Liver (tissue), 9 donors: Measurements from ENCODE around the gene CLDN6. TPM values are rescaled to one million over a fixed set of nuclear protein-coding genes. Genes with fewer than 3 reads are reported as not detected.

Source experiments
- DNase-seq: peaks from one replicate; pipeline ENCODE4 v3.0.0-alpha.2; 2017; ENCODE audit warnings: low spot score
- H3K27ac ChIP-seq, 2 donors: one replicate each; pipeline ENCODE4 v1.7.0; 2013; ENCODE audit warnings: inconsistent platforms in 2 of 2, low read length in 2 of 2, control low read depth in 1 of 2, low read depth in 1 of 2, mild to moderate bottlenecking in 1 of 2
- H3K27me3 ChIP-seq, 4 donors: one replicate each; pipeline versions ENCODE4 v1.6.1 to v1.7.0; 2013; ENCODE audit warnings: low read length in 3 of 4, inconsistent platforms in 1 of 4, mild to moderate bottlenecking in 1 of 4, moderate library complexity in 1 of 4; ENCODE audit not compliant: control insufficient read depth in 4 of 4, insufficient read depth in 4 of 4
- H3K36me3 ChIP-seq, 4 donors: one replicate each; pipeline versions ENCODE4 v1.6.1 to v1.7.0; 2013; ENCODE audit warnings: low read length in 3 of 4, mild to moderate bottlenecking in 3 of 4, low read depth in 1 of 4, moderate library complexity in 1 of 4; ENCODE audit not compliant: control insufficient read depth in 4 of 4, insufficient read depth in 3 of 4
- H3K4me1 ChIP-seq, 4 donors: one replicate each; pipeline versions ENCODE4 v1.6.1 to v1.7.0; 2013; ENCODE audit warnings: low read length in 3 of 4, mild to moderate bottlenecking in 3 of 4, moderate library complexity in 1 of 4; ENCODE audit not compliant: control insufficient read depth in 4 of 4, insufficient read depth in 4 of 4
- H3K4me3 ChIP-seq, 3 donors: one replicate each; pipeline versions ENCODE4 v1.6.1 to v1.7.0; 2013; ENCODE audit warnings: low read length in 3 of 3, control low read depth in 1 of 3, low read depth in 1 of 3, mild to moderate bottlenecking in 1 of 3
- H3K9ac ChIP-seq, 2 donors: one replicate each; pipeline ENCODE4 v1.7.0; 2013; ENCODE audit warnings: low read length in 2 of 2, mild to moderate bottlenecking in 2 of 2, moderate library complexity in 2 of 2, control low read depth in 1 of 2, low read depth in 1 of 2
- H3K9me3 ChIP-seq, 4 donors: one replicate each; pipeline versions ENCODE4 v1.6.1 to v1.7.0; 2013; ENCODE audit warnings: low read length in 3 of 4; ENCODE audit not compliant: control insufficient read depth in 4 of 4
- ATF3 ChIP-seq: IDR thresholded peaks from 2 replicates; pipeline ENCODE4 v1.6.1; 2016; ENCODE audit warnings: antibody characterized with exemption
- EGR1 ChIP-seq, 2 donors: IDR thresholded peaks; 2 replicates each; pipeline ENCODE4 v1.6.1; 2016 to 2018; ENCODE audit warnings: antibody characterized with exemption in 2 of 2, low read depth in 2 of 2
- FOXA1 ChIP-seq: IDR thresholded peaks from 2 replicates; pipeline ENCODE4 v1.6.1; 2016; ENCODE audit warnings: antibody characterized with exemption
- GABPA ChIP-seq, 2 donors: IDR thresholded peaks in 1 of 2; conservative IDR thresholded peaks in 1 of 2; 2 replicates each; pipeline ENCODE4 v1.6.1; 2016; ENCODE audit warnings: antibody characterized with exemption in 2 of 2, mild to moderate bottlenecking in 1 of 2, moderate library complexity in 1 of 2
- HNF4A ChIP-seq, 2 donors: conservative IDR thresholded peaks; 2 replicates each; pipeline ENCODE4 v1.6.1; 2016; ENCODE audit warnings: antibody characterized with exemption in 2 of 2, mild to moderate bottlenecking in 2 of 2
- HNF4G ChIP-seq: IDR thresholded peaks from 2 replicates; pipeline ENCODE4 v1.6.1; 2016; ENCODE audit warnings: antibody characterized with exemption
- JUND ChIP-seq, 2 donors: IDR thresholded peaks; 2 replicates each; pipeline ENCODE4 v1.6.1; 2016; ENCODE audit warnings: antibody characterized with exemption in 2 of 2
- NR2F2 ChIP-seq: IDR thresholded peaks from 2 replicates; pipeline ENCODE4 v1.6.1; 2016; ENCODE audit warnings: antibody characterized with exemption
- RAD21 ChIP-seq, 2 donors: IDR thresholded peaks; 2 replicates each; pipeline ENCODE4 v1.6.1; 2016; ENCODE audit warnings: antibody characterized with exemption in 2 of 2, mild to moderate bottlenecking in 2 of 2
- REST ChIP-seq: IDR thresholded peaks from 2 replicates; pipeline ENCODE4 v1.6.1; 2016; ENCODE audit warnings: antibody characterized with exemption, mild to moderate bottlenecking
- RXRA ChIP-seq, 2 donors: IDR thresholded peaks; 2 replicates each; pipeline ENCODE4 v1.6.1; 2017 to 2018; ENCODE audit warnings: antibody characterized with exemption in 2 of 2, mild to moderate bottlenecking in 1 of 2
- SP1 ChIP-seq: IDR thresholded peaks from 2 replicates; pipeline ENCODE4 v1.6.1; 2018; ENCODE audit warnings: antibody characterized with exemption, mild to moderate bottlenecking
- TAF1 ChIP-seq: conservative IDR thresholded peaks from 2 replicates; pipeline ENCODE4 v1.6.1; 2016; ENCODE audit warnings: antibody characterized with exemption, mild to moderate bottlenecking
- WGBS: extraction: QIAGEN DNeasy Blood & Tissue Kit; methylation state at CpG from one replicate; pipeline ENCODE4 v1.1.7; 2013; 5-methylcytosine and 5-hydroxymethylcytosine counted together
- polyA plus RNA-seq, 2 donors: library from polyadenylated mRNA; stranded (reverse) in 1 of 2; unstranded in 1 of 2; fragments of 200-250 nt in 1 of 2; fragments of >200 nt in 1 of 2; fragmentation: Nextera tagmentation in 1 of 2; extraction: Ambion mirVana in 1 of 2; gene quantifications; one replicate each; pipeline versions ENCODE4 v1.2.1 to v1.2.3, GENCODE V29; 2013 to 2015
- total RNA-seq, 2 donors: library from RNA; depleted of rRNA; stranded (reverse); fragments of >200 nt; gene quantifications; one replicate each; pipeline ENCODE4 v1.2.3, GENCODE V29; 2014
- TF ChIP-seq, protein P1 (sequence below): IDR thresholded peaks from 2 replicates; pipeline ENCODE4 v1.6.1; 2016; ENCODE audit warnings: antibody characterized with exemption
- TF ChIP-seq, protein P2 (sequence below): fragments of 150-350 bp; IDR thresholded peaks from 2 replicates; pipeline ENCODE4 v1.5.1; 2017; ENCODE audit warnings: improper control_type of control experiment, low read depth, low read length; ENCODE audit not compliant: missing input control
- donor health status: healthy.
- donor health status: healthy.
- donor health status: healthy.
- donor health status: healthy.
- donor health status: healthy.

CLDN6 gene, protein sequence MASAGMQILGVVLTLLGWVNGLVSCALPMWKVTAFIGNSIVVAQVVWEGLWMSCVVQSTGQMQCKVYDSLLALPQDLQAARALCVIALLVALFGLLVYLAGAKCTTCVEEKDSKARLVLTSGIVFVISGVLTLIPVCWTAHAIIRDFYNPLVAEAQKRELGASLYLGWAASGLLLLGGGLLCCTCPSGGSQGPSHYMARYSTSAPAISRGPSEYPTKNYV
- total RNA-seq (under 1 TPM in 1 of 2 donors, not detected in 1; 0.75 TPM), polyA plus RNA-seq (not detected)

- H3K27me3 ChIP-seq = no peaks in the 10 kb centered on the region
- H3K9ac ChIP-seq = no peak within 1 kb of the TSS
- H3K36me3 ChIP-seq = no peaks in the 10 kb centered on the region
- H3K4me1 ChIP-seq = peaks cover 17 to 35% (median 25%) of the 10 kb centered on the region in 4 donors
- DNase-seq = no peak
- H3K27ac ChIP-seq = no peak within 1 kb of the TSS
- no peaks in the 10 kb centered on the region for H3K9me3 ChIP-seq
- 21% methylated on average over 51 of the region's 52 CpGs for WGBS
- TF ChIP-seq RXRA (IDR thresholded peaks at IDR 0.05) = no peak
- no peak for TF ChIP-seq JUND (IDR thresholded peaks at IDR 0.05)
- no peak for TF ChIP-seq TAF1
- no peak for TF ChIP-seq ATF3
- no peak for TF ChIP-seq HNF4A (conservative IDR thresholded peaks at IDR 0.05)
- TF ChIP-seq, protein P1, sequence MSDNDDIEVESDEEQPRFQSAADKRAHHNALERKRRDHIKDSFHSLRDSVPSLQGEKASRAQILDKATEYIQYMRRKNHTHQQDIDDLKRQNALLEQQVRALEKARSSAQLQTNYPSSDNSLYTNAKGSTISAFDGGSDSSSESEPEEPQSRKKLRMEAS = no peak
- TF ChIP-seq HNF4G = no peak
- no peak for TF ChIP-seq SP1
- TF ChIP-seq NR2F2 = no peak
- TF ChIP-seq FOXA1 = no peak
- TF ChIP-seq REST = no peak
- TF ChIP-seq GABPA (IDR thresholded peaks at IDR 0.05 in 1 of 2, conservative IDR thresholded peaks at IDR 0.05 in 1 of 2) = no peak
- TF ChIP-seq, protein P2, sequence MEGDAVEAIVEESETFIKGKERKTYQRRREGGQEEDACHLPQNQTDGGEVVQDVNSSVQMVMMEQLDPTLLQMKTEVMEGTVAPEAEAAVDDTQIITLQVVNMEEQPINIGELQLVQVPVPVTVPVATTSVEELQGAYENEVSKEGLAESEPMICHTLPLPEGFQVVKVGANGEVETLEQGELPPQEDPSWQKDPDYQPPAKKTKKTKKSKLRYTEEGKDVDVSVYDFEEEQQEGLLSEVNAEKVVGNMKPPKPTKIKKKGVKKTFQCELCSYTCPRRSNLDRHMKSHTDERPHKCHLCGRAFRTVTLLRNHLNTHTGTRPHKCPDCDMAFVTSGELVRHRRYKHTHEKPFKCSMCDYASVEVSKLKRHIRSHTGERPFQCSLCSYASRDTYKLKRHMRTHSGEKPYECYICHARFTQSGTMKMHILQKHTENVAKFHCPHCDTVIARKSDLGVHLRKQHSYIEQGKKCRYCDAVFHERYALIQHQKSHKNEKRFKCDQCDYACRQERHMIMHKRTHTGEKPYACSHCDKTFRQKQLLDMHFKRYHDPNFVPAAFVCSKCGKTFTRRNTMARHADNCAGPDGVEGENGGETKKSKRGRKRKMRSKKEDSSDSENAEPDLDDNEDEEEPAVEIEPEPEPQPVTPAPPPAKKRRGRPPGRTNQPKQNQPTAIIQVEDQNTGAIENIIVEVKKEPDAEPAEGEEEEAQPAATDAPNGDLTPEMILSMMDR = no peak
- no peak within 1 kb of the TSS for H3K4me3 ChIP-seq
These were observed at the start of gene CLDN6 for GRCh38 chr16:3017794-3018506. Gene CLDN6 (minus strand): TSS chr16:3018183. CDS start chr16:3016021, 2,162 bp downstream.

DNA sequence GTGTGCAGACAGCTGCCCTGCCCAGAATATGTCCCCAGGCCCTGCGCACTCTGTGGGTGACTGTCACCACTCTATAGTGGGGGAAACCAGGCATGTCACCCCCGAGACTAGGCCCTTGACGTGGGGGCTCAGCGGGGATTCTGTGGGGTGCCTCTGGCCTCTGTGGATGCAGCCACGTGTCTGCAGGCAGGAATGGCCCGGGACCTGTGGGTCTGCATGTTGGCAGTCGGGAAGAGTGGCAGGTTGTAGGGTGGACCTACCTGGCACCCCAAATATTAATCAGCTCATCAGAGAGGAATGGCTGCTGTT is 48.4 kb upstream of the CLDN6 start:
- Histone ChIP-seq H3K27ac (peak overlapping the region; percentile 82 to 88), H3K4me3 (peak overlapping the region; percentile 51 to 89 (median 84)), H3K27me3 (no peaks in the 10 kb centered on the region), H3K36me3 (peaks cover 0 to 9% (median 3%) of the 10 kb centered on the region in 4 donors), H3K4me1 (peaks cover 0 to 9% (median 5%) of the 10 kb centered on the region in 4 donors), H3K9ac (peak overlapping the region; percentile 30 to 84), H3K9me3 (no peaks in the 10 kb centered on the region)
- TF ChIP-seq RXRA (IDR thresholded peaks at IDR 0.05) (no peak), ATF3 (no peak), GABPA (IDR thresholded peaks at IDR 0.05 in 1 of 2, conservative IDR thresholded peaks at IDR 0.05 in 1 of 2) (no peak), HNF4G (no peak), RAD21 (IDR thresholded peaks at IDR 0.05) (no peak), EGR1 (IDR thresholded peaks at IDR 0.05; ENCODE audit: low read depth in 2 of 2) (no peak), SP1 (no peak), TAF1 (no peak)
- no peak for DNase-seq
- WGBS = 87% methylated on average over 7 of the region's 7 CpGs
